SU-DHL-6 (cell line): ENCODE measurements around the gene SOAT2.

Experiments used
- H2AFZ ChIP-seq: fragments of 200-600 bp; sonication (generic); 2 replicates; pipeline ENCODE4 v1.6.1; 2014; ENCODE audit warnings: low read depth, mild to moderate bottlenecking, moderate library complexity, mixed read lengths, antibody characterized with exemption, low read length; ENCODE audit not compliant: severe bottlenecking
- H3F3A ChIP-seq: fragments of 200-600 bp; shearing (Covaris generic); 2 replicates; pipeline ENCODE4 v1.6.0; 2016; ENCODE audit warnings: antibody characterized with exemption, mild to moderate bottlenecking; ENCODE audit not compliant: insufficient read depth
- H3K27ac ChIP-seq: fragments of 200-600 bp; sonication (generic); 2 replicates; pipeline ENCODE4 v1.5.1; 2016; ENCODE audit warnings: low read depth, mild to moderate bottlenecking, low read length, moderate library complexity, mixed read lengths
- H3K27me3 ChIP-seq: fragments of 200-600 bp; sonication (generic), shearing (Covaris generic); 2 replicates; pipeline ENCODE4 v1.6.0; 2014; ENCODE audit warnings: mild to moderate bottlenecking, low read length
- H3K36me3 ChIP-seq: fragments of 200-600 bp; sonication (generic); 2 replicates; pipeline ENCODE4 v1.6.1; 2014; ENCODE audit warnings: mild to moderate bottlenecking, low read length, mixed read lengths
- H3K4me2 ChIP-seq: fragments of 300-600, 200-600 bp; shearing (Covaris generic), sonication (generic); 2 replicates; pipeline ENCODE4 v1.6.0; 2014; ENCODE audit warnings: low read length, low read depth, mild to moderate bottlenecking; ENCODE audit not compliant: poor library complexity, severe bottlenecking
- H3K4me3 ChIP-seq: fragments of 200-600 bp; sonication (generic); 2 replicates; pipeline ENCODE4 v1.5.1; 2014; ENCODE audit warnings: antibody characterized with exemption, low read length, mild to moderate bottlenecking, mixed read lengths; ENCODE audit not compliant: insufficient read depth, poor library complexity, severe bottlenecking
- H3K79me2 ChIP-seq: fragments of 200-600 bp; sonication (generic); 2 replicates; pipeline ENCODE4 v1.6.1; 2014; ENCODE audit warnings: mild to moderate bottlenecking, low read length, moderate library complexity; ENCODE audit not compliant: insufficient read depth
- H3K9ac ChIP-seq: fragments of 200-600 bp; sonication (generic); 2 replicates; pipeline ENCODE4 v1.7.0; 2014; ENCODE audit warnings: mild to moderate bottlenecking, low read length
- H3K9me2 ChIP-seq: fragments of 200-600 bp; sonication (generic); replicated peaks from 2 replicates; pipeline ENCODE4 v1.6.1; 2014; ENCODE audit warnings: low read length; ENCODE audit not compliant: insufficient read depth
- H3K9me3 ChIP-seq: fragments of 200-600 bp; sonication (generic); 2 replicates; pipeline ENCODE4 v1.6.1; 2014; ENCODE audit warnings: low read length, mixed read lengths; ENCODE audit not compliant: insufficient read depth
- H4K20me1 ChIP-seq: fragments of 200-600 bp; sonication (generic); 2 replicates; pipeline ENCODE4 v1.6.1; 2014; ENCODE audit warnings: low read depth, mild to moderate bottlenecking, antibody characterized with exemption, low read length, moderate library complexity, mixed read lengths
- CTCF ChIP-seq: fragments of 200-600 bp; sonication (generic); IDR thresholded peaks from one replicate; pipeline ENCODE4 v1.5.1; 2017; ENCODE audit warnings: antibody characterized with exemption, mild to moderate bottlenecking, low read length, moderate library complexity; ENCODE audit not compliant: insufficient read depth, poor library complexity, severe bottlenecking
- EZH2phosphoT487 ChIP-seq: fragments of 200-600 bp; sonication (generic), shearing (Covaris generic); conservative IDR thresholded peaks from 2 replicates; pipeline ENCODE4 v1.6.1; 2018; ENCODE audit warnings: mild to moderate bottlenecking, antibody characterized with exemption, low read length, moderate library complexity, mixed read lengths

Gene SOAT2

GRCh38 chr12:53173085-53173715 is 69.9 kb downstream of the SOAT2 start:
- no peaks in the 10 kb centered on the region for H3K9me3 ChIP-seq
- no peaks in the 10 kb centered on the region for H4K20me1 ChIP-seq
- no peak overlapping the region for H2AFZ ChIP-seq
- H3K4me2 ChIP-seq: no peak overlapping the region
- no peaks in the 10 kb centered on the region for H3K9me2 ChIP-seq
- H3F3A ChIP-seq: no peaks in the 10 kb centered on the region; the same call in 1 of the 2 replicates
- no peaks in the 10 kb centered on the region for H3K79me2 ChIP-seq
- no peak for TF ChIP-seq CTCF
- TF ChIP-seq EZH2phosphoT487: no peak
- no peaks in the 10 kb centered on the region for H3K36me3 ChIP-seq
- no peak overlapping the region for H3K27ac ChIP-seq
- no peaks in the 10 kb centered on the region for H3K27me3 ChIP-seq
- no peak overlapping the region for H3K4me3 ChIP-seq
- H3K9ac ChIP-seq: no peak overlapping the region
